Common myeloid progenitor, CD34-positive (primary cell): ENCODE data around the gene NPFFR2.
"Not testable (repeated sequence)": the region's sequence is repeated elsewhere in the genome, so short reads cannot be mapped to it uniquely, and the experiment has no call there.

Source experiments
- CTCF ChIA-PET: fragments of 350-600 bp; sonication (Branson Sonifier 250); formaldehyde crosslinking; loops from one replicate; lab custom pipeline; 2021; ENCODE audit warnings: antibody characterized with exemption; lab: Charles Lee
- POLR2A ChIA-PET: fragments of 350-600 bp; sonication (Branson Sonifier 250); formaldehyde crosslinking; loops from one replicate; lab custom pipeline; 2021; ENCODE audit warnings: antibody characterized with exemption; lab: Charles Lee
- DNase-seq, 3 donors: peaks; one replicate each; pipeline versions ENCODE4 v3.0.0 to v3.0.0-alpha.2; 2013
- H3K27ac ChIP-seq, 2 experiments: 1 replicate in 1 of 2; 2 replicates in 1 of 2; pipeline ENCODE4 v1.7.0; 2013; ENCODE audit warnings: inconsistent platforms in 2 of 2, low read length in 2 of 2, mild to moderate bottlenecking in 2 of 2, low read depth in 1 of 2, moderate library complexity in 1 of 2; ENCODE audit not compliant: severe bottlenecking in 2 of 2, insufficient read depth in 1 of 2, poor library complexity in 1 of 2
- H3K27me3 ChIP-seq, 5 experiments: replicated peaks in 2 of 5; 1 replicate in 3 of 5; 2 replicates in 2 of 5; pipeline versions ENCODE4 v1.6.1 to v1.7.0; 2013; ENCODE audit warnings: low read length in 4 of 5, mild to moderate bottlenecking in 2 of 5, moderate library complexity in 2 of 5, inconsistent platforms in 1 of 5; ENCODE audit not compliant: insufficient read depth in 5 of 5, control insufficient read depth in 4 of 5
- H3K36me3 ChIP-seq, 4 experiments: 1 replicate in 2 of 4; 2 replicates in 2 of 4; pipeline versions ENCODE4 v1.6.1 to v1.7.0; 2013; ENCODE audit warnings: low read length in 3 of 4, control low read depth in 1 of 4, mild to moderate bottlenecking in 1 of 4; ENCODE audit not compliant: control insufficient read depth in 4 of 4, insufficient read depth in 4 of 4
- H3K4me1 ChIP-seq, 4 experiments: 1 replicate in 3 of 4; 2 replicates in 1 of 4; pipeline versions ENCODE4 v1.6.1 to v1.7.1; 2013; ENCODE audit warnings: low read length in 3 of 4, mild to moderate bottlenecking in 3 of 4, control low read depth in 1 of 4, inconsistent platforms in 1 of 4, moderate library complexity in 1 of 4; ENCODE audit not compliant: control insufficient read depth in 4 of 4, insufficient read depth in 4 of 4; ENCODE audit errors: control extremely low read depth in 1 of 4
- H3K4me3 ChIP-seq, 7 experiments: 1 replicate in 4 of 7; 2 replicates in 3 of 7; pipeline versions ENCODE4 v1.5.1 to v1.7.0; 2013; ENCODE audit warnings: mild to moderate bottlenecking in 7 of 7, low read length in 6 of 7, moderate library complexity in 6 of 7, inconsistent platforms in 2 of 7, low read depth in 2 of 7, control low read depth in 1 of 7; ENCODE audit not compliant: insufficient read depth in 4 of 7, control insufficient read depth in 1 of 7; ENCODE audit errors: extremely low read depth in 1 of 7
- H3K9me3 ChIP-seq, 5 experiments: 1 replicate in 4 of 5; 2 replicates in 1 of 5; pipeline versions ENCODE4 v1.6.1 to v1.7.1; 2013; ENCODE audit warnings: low read length in 4 of 5, mild to moderate bottlenecking in 2 of 5, inconsistent platforms in 1 of 5, low read depth in 1 of 5, moderate library complexity in 1 of 5; ENCODE audit not compliant: control insufficient read depth in 4 of 5, insufficient read depth in 2 of 5; ENCODE audit errors: control extremely low read depth in 1 of 5
- WGBS: methylation state at CpG from one replicate; pipeline ENCODE4 v1.1.5; 2013; ENCODE audit not compliant: insufficient coverage; 5-methylcytosine and 5-hydroxymethylcytosine counted together

The NPFFR2 gene

GRCh38 chr4:72144241-72144640 lies 112.4 kb downstream of the NPFFR2 start:
- Histone ChIP-seq H3K4me3 (no peak overlapping the region), H3K4me1 (no peaks in the 10 kb centered on the region), H3K9me3 (no peaks in the 10 kb centered on the region), H3K27me3 (no peaks in the 10 kb centered on the region), H3K36me3 (no peaks in the 10 kb centered on the region), H3K27ac (no peak overlapping the region)
- 86% methylated on average over 1 of the region's 2 CpGs for WGBS
- ChIA-PET POLR2A (no interaction called here), CTCF (no interaction called here)
- no peak for DNase-seq

- ChIA-PET CTCF (no interaction called here), POLR2A (no interaction called here)
- H3K27me3 ChIP-seq, result no peaks in the 10 kb centered on the region
- no peak overlapping the region for H3K4me3 ChIP-seq
- H3K9me3 ChIP-seq, result no peaks in the 10 kb centered on the region
- H3K4me1 ChIP-seq, result no peaks in the 10 kb centered on the region
- H3K36me3 ChIP-seq, result no peaks in the 10 kb centered on the region
- DNase-seq, result no peak
- H3K27ac ChIP-seq, result no peak overlapping the region
Measured at GRCh38 chr4:72152731-72153130, 120.9 kb downstream of the NPFFR2 start.

- POLR2A ChIA-PET, H3K4me1 ChIP-seq, DNase-seq, CTCF ChIA-PET, H3K27me3 ChIP-seq, H3K4me3 ChIP-seq, H3K36me3 ChIP-seq, H3K27ac ChIP-seq, H3K9me3 ChIP-seq: not testable (repeated sequence)
- WGBS, result no CpG with 5 or more reads among the region's 8 CpGs
Measured at GRCh38 chr4:72153634-72154033, 121.8 kb downstream of the NPFFR2 start.

- POLR2A ChIA-PET, H3K4me1 ChIP-seq, CTCF ChIA-PET, H3K4me3 ChIP-seq, H3K36me3 ChIP-seq, H3K27ac ChIP-seq, H3K9me3 ChIP-seq, DNase-seq, H3K27me3 ChIP-seq: not testable (repeated sequence)
- WGBS, result 94% methylated on average over 12 of the region's 14 CpGs
Measured at GRCh38 chr4:72169285-72169684, 137.5 kb downstream of the NPFFR2 start.

GRCh38 chr4:72169861-72170260 lies 138.1 kb downstream of the NPFFR2 start:
- POLR2A ChIA-PET, result no interaction called here
- no peaks in the 10 kb centered on the region for H3K4me1 ChIP-seq
- no peak for DNase-seq
- CTCF ChIA-PET, result no interaction called here
- no peaks in the 10 kb centered on the region for H3K27me3 ChIP-seq
- H3K36me3 ChIP-seq, result no peaks in the 10 kb centered on the region
- H3K27ac ChIP-seq, result no peak overlapping the region
- no peak overlapping the region for H3K4me3 ChIP-seq
- WGBS, result 100% methylated on average over 2 of the region's 3 CpGs
- no peaks in the 10 kb centered on the region for H3K9me3 ChIP-seq

GRCh38 chr4:72171761-72172160 lies 140.0 kb downstream of the NPFFR2 start:
- no peak for DNase-seq
- H3K36me3 ChIP-seq, result no peaks in the 10 kb centered on the region
- no peaks in the 10 kb centered on the region for H3K4me1 ChIP-seq
- H3K27me3 ChIP-seq, result no peaks in the 10 kb centered on the region
- no CpG with 5 or more reads among the region's 1 CpG for WGBS
- no peak overlapping the region for H3K27ac ChIP-seq
- POLR2A ChIA-PET, result interaction anchor here (0.6 kb wide), 1 partner anchor 293 kb away, joined by 5 read pairs; no protein-coding TSS in a partner anchor
- peaks cover 0 to 2% (median 0%) of the 10 kb centered on the region in 5 experiments for H3K9me3 ChIP-seq
- CTCF ChIA-PET, result interaction anchor here (0.9 kb wide), 1 partner anchor 39 kb away, joined by 3 read pairs; no protein-coding TSS in a partner anchor
- H3K4me3 ChIP-seq, result no peak overlapping the region

- H3K27ac ChIP-seq, result no peak overlapping the region
- H3K27me3 ChIP-seq, result no peaks in the 10 kb centered on the region
- H3K9me3 ChIP-seq, result peaks cover 0 to 2% (median 0%) of the 10 kb centered on the region in 5 experiments
- ChIA-PET POLR2A (no interaction called here), CTCF (no interaction called here)
- no peak overlapping the region for H3K4me3 ChIP-seq
- no peaks in the 10 kb centered on the region for H3K36me3 ChIP-seq
- no peaks in the 10 kb centered on the region for H3K4me1 ChIP-seq
- WGBS, result no CpG with 5 or more reads among the region's 1 CpG
- no peak for DNase-seq
Measured at GRCh38 chr4:72179342-72179741, 147.5 kb downstream of the NPFFR2 start.
